ENCODE measurements around the gene NUDCD3.
"Not testable (repeated sequence)": the region's sequence is repeated elsewhere in the genome, so short reads cannot be mapped to it uniquely, and the experiment has no call there.

NUDCD3 gene

GRCh38 chr7:44517175-44517574, 26.7 kb upstream of the NUDCD3 start:
- no peak for DNase-seq

GRCh38 chr7:44515590-44516268, 25.3 kb upstream of the NUDCD3 start:
- no peak for DNase-seq

GRCh38 chr7:44512736-44513135, 22.3 kb upstream of the NUDCD3 start:
- DNase-seq: no peak

GRCh38 chr7:44511863-44512468, 21.5 kb upstream of the NUDCD3 start:
- no peak for DNase-seq

GRCh38 chr7:44511236-44511635, 20.8 kb upstream of the NUDCD3 start:
- DNase-seq: no peak

GRCh38 chr7:44508328-44509030, 18.0 kb upstream of the NUDCD3 start:
- DNase-seq: no peak

GRCh38 chr7:44506592-44507288, 16.3 kb upstream of the NUDCD3 start:
- DNase-seq: not testable (repeated sequence)

- DNase-seq: no peak
These were observed 15.1 kb upstream of the NUDCD3 start for GRCh38 chr7:44505595-44505994.

- DNase-seq: no peak
These were observed 7.9 kb upstream of the NUDCD3 start for GRCh38 chr7:44498230-44498954.

GRCh38 chr7:44497155-44498027, 6.9 kb upstream of the NUDCD3 start:
- no peak for DNase-seq

GRCh38 chr7:44496385-44496784, 5.9 kb upstream of the NUDCD3 start:
- DNase-seq: no peak

GRCh38 chr7:44494960-44495359, 4.5 kb upstream of the NUDCD3 start:
- no peak for DNase-seq

GRCh38 chr7:44491229-44491628, 771 bp upstream of the NUDCD3 start:
- DNase-seq: no peak

- DNase-seq: no peak
These were observed 505 bp downstream of the NUDCD3 start for GRCh38 chr7:44489955-44490350.

GRCh38 chr7:44488955-44489354, 1.5 kb downstream of the NUDCD3 start:
- no peak for DNase-seq

- DNase-seq: no peak
These were observed 3.8 kb downstream of the NUDCD3 start for GRCh38 chr7:44486693-44487092.

- no peak for DNase-seq
These were observed 4.5 kb downstream of the NUDCD3 start for GRCh38 chr7:44486001-44486400.

- DNase-seq: no peak
These were observed 5.8 kb downstream of the NUDCD3 start for GRCh38 chr7:44484482-44485313.

GRCh38 chr7:44482502-44483485, 7.7 kb downstream of the NUDCD3 start:
- no peak for DNase-seq

GRCh38 chr7:44477938-44478337, 12.5 kb downstream of the NUDCD3 start:
- DNase-seq: no peak
